HEK293 (cell line): ENCODE data around the gene TRAF3IP1.

Experiments used
- CTCF ChIA-PET: fragments of 350-600 bp; formaldehyde crosslinking; extraction: SDS; loops from one replicate; lab custom pipeline; 2021; ENCODE audit warnings: antibody characterized with exemption; lab: Yijun Ruan, JAX
- POLR2A ChIA-PET: fragments of 300-600 bp; formaldehyde crosslinking; extraction: SDS; loops from one replicate; lab custom pipeline; 2020; ENCODE audit warnings: antibody characterized with exemption, inconsistent platforms; lab: Yijun Ruan, JAX
- H3K27ac ChIP-seq: fragments of 200-500 bp; sonication (Bioruptor generic); 2 replicates; pipeline ENCODE4 v1.5.1; 2014; ENCODE audit warnings: low read depth, low read length, control low read depth, inconsistent platforms; ENCODE audit errors: extremely low read depth
- H3K36me3 ChIP-seq, 2 experiments: fragments of 200-500 bp in 1 of 2; sonication (Bioruptor generic) in 1 of 2; 1 replicate in 1 of 2; 2 replicates in 1 of 2; pipeline ENCODE4 v1.5.1; 2014 to 2017; ENCODE audit warnings: inconsistent platforms in 2 of 2, low read length in 2 of 2; ENCODE audit not compliant: control insufficient read depth in 2 of 2, insufficient read depth in 1 of 2
- H3K4me1 ChIP-seq: fragments of 200-500 bp; sonication (Bioruptor generic); 2 replicates; pipeline ENCODE4 v1.5.1; 2014; ENCODE audit warnings: mild to moderate bottlenecking, low read length, inconsistent platforms; ENCODE audit not compliant: control insufficient read depth, insufficient read depth
- H3K4me3 ChIP-seq: 2 replicates; pipeline ENCODE4 v1.5.1; 2011; ENCODE audit warnings: low read depth, mild to moderate bottlenecking, control low read depth, low read length, moderate library complexity
- H3K9me3 ChIP-seq: fragments of 200-500 bp; sonication (Bioruptor generic); 2 replicates; pipeline ENCODE4 v1.5.1; 2014; ENCODE audit warnings: low read depth, low read length, inconsistent platforms; ENCODE audit not compliant: control insufficient read depth, insufficient read depth
- MZF1 ChIP-seq: fragments of 450-650 bp; formaldehyde crosslinking; IDR thresholded peaks from 2 replicates; pipeline ENCODE4 v1.5.1; 2017; ENCODE audit warnings: missing biosample characterization, missing genetic modification characterization, borderline replicate concordance
- ZNF23 ChIP-seq: fragments of 450-650 bp; formaldehyde crosslinking; IDR thresholded peaks from 2 replicates; pipeline ENCODE4 v1.5.1; 2016; ENCODE audit warnings: missing biosample characterization, missing genetic modification characterization, borderline replicate concordance
- ZNF354C ChIP-seq: fragments of 450-650 bp; formaldehyde crosslinking; IDR thresholded peaks from 2 replicates; pipeline ENCODE4 v1.5.1; 2016; ENCODE audit warnings: missing biosample characterization, missing genetic modification characterization, low read depth, borderline replicate concordance
- ZNF571 ChIP-seq: fragments of 450-650 bp; formaldehyde crosslinking; IDR thresholded peaks from 2 replicates; pipeline ENCODE4 v1.5.0; 2017; ENCODE audit warnings: missing biosample characterization, missing genetic modification characterization
- ZNF623 ChIP-seq: fragments of 450-650 bp; formaldehyde crosslinking; IDR thresholded peaks from 2 replicates; pipeline ENCODE4 v1.5.1; 2016; ENCODE audit warnings: missing biosample characterization, missing genetic modification characterization
- ZNF658 ChIP-seq: fragments of 450-650 bp; formaldehyde crosslinking; IDR thresholded peaks from 2 replicates; pipeline ENCODE4; 2016; ENCODE audit warnings: missing biosample characterization, missing genetic modification characterization
- ZNF670 ChIP-seq: fragments of 450-650 bp; formaldehyde crosslinking; IDR thresholded peaks from 2 replicates; pipeline ENCODE4 v1.5.1; 2016; ENCODE audit warnings: missing biosample characterization, missing genetic modification characterization, low read depth
- TF ChIP-seq, protein P1 (sequence below): fragments of 450-650 bp; formaldehyde crosslinking; IDR thresholded peaks from 2 replicates; pipeline ENCODE4 v1.5.1; 2016; ENCODE audit warnings: missing biosample characterization, missing genetic modification characterization
- TF ChIP-seq, protein P2 (sequence below): fragments of 450-650 bp; IDR thresholded peaks from 2 replicates; pipeline ENCODE4 v1.5.1; 2018; ENCODE audit warnings: missing biosample characterization, missing genetic modification characterization
- TF ChIP-seq, protein P3 (sequence below): fragments of 450-650 bp; formaldehyde crosslinking; IDR thresholded peaks from 2 replicates; pipeline ENCODE4 v1.5.1; 2017; ENCODE audit warnings: missing biosample characterization, missing genetic modification characterization
- TF ChIP-seq, protein P4 (sequence below): fragments of 450-650 bp; formaldehyde crosslinking; IDR thresholded peaks from 2 replicates; pipeline ENCODE4 v1.5.1; 2016; ENCODE audit warnings: missing biosample characterization, missing genetic modification characterization
- TF ChIP-seq, protein P5 (sequence below): fragments of 450-650 bp; formaldehyde crosslinking; IDR thresholded peaks from 2 replicates; pipeline ENCODE4 v1.5.1; 2016; ENCODE audit warnings: missing biosample characterization, missing genetic modification characterization

Gene TRAF3IP1

DNA sequence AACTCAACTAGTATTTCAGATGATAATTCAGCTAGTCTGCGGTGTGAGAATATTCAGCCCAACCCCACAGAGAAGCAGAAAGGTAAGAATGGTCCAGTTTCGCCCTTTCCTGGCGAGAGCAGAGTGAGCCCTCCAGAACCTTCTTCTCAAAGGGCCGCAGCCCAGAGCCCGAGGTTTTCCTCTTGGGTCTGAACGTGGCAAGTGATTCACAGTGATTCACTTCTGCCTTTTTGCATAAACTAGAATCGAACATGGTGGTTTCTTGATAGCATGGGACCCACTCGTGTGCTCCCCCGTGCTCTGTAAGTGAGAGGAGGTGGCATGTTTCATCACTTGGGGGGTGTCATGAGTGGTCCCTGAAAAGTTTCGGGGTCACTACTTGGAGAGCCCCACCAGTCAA is 24.2 kb downstream of the TRAF3IP1 start (continued):
- TF ChIP-seq, protein P1, sequence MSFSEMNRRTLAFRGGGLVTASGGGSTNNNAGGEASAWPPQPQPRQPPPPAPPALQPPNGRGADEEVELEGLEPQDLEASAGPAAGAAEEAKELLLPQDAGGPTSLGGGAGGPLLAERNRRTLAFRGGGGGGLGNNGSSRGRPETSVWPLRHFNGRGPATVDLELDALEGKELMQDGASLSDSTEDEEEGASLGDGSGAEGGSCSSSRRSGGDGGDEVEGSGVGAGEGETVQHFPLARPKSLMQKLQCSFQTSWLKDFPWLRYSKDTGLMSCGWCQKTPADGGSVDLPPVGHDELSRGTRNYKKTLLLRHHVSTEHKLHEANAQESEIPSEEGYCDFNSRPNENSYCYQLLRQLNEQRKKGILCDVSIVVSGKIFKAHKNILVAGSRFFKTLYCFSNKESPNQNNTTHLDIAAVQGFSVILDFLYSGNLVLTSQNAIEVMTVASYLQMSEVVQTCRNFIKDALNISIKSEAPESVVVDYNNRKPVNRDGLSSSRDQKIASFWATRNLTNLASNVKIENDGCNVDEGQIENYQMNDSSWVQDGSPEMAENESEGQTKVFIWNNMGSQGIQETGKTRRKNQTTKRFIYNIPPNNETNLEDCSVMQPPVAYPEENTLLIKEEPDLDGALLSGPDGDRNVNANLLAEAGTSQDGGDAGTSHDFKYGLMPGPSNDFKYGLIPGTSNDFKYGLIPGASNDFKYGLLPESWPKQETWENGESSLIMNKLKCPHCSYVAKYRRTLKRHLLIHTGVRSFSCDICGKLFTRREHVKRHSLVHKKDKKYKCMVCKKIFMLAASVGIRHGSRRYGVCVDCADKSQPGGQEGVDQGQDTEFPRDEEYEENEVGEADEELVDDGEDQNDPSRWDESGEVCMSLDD (tag by site-specific recombination), result no peak
- no peak for TF ChIP-seq ZNF623 (tag by site-specific recombination)
- no peak for TF ChIP-seq ZNF23
- TF ChIP-seq, protein P2, sequence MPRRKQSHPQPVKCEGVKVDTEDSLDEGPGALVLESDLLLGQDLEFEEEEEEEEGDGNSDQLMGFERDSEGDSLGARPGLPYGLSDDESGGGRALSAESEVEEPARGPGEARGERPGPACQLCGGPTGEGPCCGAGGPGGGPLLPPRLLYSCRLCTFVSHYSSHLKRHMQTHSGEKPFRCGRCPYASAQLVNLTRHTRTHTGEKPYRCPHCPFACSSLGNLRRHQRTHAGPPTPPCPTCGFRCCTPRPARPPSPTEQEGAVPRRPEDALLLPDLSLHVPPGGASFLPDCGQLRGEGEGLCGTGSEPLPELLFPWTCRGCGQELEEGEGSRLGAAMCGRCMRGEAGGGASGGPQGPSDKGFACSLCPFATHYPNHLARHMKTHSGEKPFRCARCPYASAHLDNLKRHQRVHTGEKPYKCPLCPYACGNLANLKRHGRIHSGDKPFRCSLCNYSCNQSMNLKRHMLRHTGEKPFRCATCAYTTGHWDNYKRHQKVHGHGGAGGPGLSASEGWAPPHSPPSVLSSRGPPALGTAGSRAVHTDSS (tag by site-specific recombination), result no peak

DNA sequence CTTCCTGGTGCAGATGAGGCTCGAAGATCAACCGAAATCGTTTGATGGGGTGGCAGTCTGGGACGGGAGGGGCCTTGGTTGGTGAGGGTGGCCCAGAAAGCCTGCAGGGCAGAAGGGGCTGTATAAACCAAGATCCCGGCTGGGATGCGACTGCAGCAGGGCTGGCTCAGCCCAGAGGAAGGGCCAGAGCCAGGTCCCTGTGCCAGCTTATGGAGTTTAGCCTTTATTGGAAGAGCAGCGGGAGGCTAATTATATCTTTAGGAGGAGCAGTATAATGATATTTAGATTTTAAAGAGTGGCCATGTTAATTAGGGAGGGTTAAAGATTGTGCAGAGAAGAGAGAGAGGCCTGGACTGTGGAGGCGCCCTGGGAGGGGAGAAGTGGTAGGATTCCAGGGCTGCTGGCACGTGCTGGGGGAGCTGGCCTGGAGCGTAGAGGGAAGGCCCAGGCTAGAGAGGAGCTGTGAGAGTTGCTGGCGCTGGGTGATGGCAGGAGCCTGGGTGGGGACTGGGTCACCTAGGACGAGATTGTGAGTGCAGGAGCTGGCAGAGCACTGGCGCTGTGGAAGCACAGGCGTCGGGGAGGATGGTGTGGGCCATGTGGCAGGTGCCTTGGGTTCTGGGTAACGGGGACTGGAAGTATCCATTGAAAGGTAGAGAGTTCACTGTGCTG is 25.1 kb downstream of the TRAF3IP1 start:
- ChIA-PET CTCF (interaction anchor here (0.6 kb wide), 2 partner anchors 37 to 230 kb away, joined by 3 to 5 read pairs; no protein-coding TSS in a partner anchor), POLR2A (no interaction called here)
- TF ChIP-seq MZF1 (tag by site-specific recombination), result no peak
- TF ChIP-seq, protein P3, sequence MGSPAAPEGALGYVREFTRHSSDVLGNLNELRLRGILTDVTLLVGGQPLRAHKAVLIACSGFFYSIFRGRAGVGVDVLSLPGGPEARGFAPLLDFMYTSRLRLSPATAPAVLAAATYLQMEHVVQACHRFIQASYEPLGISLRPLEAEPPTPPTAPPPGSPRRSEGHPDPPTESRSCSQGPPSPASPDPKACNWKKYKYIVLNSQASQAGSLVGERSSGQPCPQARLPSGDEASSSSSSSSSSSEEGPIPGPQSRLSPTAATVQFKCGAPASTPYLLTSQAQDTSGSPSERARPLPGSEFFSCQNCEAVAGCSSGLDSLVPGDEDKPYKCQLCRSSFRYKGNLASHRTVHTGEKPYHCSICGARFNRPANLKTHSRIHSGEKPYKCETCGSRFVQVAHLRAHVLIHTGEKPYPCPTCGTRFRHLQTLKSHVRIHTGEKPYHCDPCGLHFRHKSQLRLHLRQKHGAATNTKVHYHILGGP, result no peak
- TF ChIP-seq, protein P4, sequence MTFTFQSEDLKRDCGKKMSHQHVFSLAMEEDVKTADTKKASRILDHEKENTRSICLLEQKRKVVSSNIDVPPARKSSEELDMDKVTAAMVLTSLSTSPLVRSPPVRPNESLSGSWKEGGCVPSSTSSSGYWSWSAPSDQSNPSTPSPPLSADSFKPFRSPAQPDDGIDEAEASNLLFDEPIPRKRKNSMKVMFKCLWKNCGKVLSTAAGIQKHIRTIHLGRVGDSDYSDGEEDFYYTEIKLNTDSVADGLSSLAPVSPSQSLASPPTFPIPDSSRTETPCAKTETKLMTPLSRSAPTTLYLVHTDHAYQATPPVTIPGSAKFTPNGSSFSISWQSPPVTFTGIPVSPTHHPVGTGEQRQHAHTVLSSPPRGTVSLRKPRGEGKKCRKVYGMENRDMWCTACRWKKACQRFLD (tag by site-specific recombination), result no peak
- TF ChIP-seq, protein P2 (tag by site-specific recombination), result no peak
- no peak for TF ChIP-seq ZNF658 (tag by site-specific recombination)
- TF ChIP-seq ZNF670 (tag by site-specific recombination), result no peak
- TF ChIP-seq ZNF571 (tag by site-specific recombination), result no peak
- TF ChIP-seq, protein P5, sequence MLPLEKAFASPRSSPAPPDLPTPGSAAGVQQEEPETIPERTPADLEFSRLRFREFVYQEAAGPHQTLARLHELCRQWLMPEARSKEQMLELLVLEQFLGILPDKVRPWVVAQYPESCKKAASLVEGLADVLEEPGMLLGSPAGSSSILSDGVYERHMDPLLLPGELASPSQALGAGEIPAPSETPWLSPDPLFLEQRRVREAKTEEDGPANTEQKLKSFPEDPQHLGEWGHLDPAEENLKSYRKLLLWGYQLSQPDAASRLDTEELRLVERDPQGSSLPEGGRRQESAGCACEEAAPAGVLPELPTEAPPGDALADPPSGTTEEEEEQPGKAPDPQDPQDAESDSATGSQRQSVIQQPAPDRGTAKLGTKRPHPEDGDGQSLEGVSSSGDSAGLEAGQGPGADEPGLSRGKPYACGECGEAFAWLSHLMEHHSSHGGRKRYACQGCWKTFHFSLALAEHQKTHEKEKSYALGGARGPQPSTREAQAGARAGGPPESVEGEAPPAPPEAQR (tag by site-specific recombination), result no peak
- no peak for TF ChIP-seq ZNF354C (tag by site-specific recombination)
- Histone ChIP-seq H3K4me3 (no peak overlapping the region), H3K9me3 (no peaks in the 10 kb centered on the region), H3K27ac (no peak overlapping the region), H3K4me1 (no peaks in the 10 kb centered on the region), H3K36me3 (peaks cover 12 to 46% of the 10 kb centered on the region in 2 experiments)
